HG02610 (cell line): Measurements from ENCODE around the gene OSBPL5.

Experiments
- ATAC-seq: cut with Tn5 transposase; IDR thresholded peaks from one replicate; pipeline ENCODE4 v1.9.1; 2021; ENCODE audit warnings: mild to moderate bottlenecking, moderate library complexity; ENCODE audit not compliant: unreplicated experiment

OSBPL5 gene, protein sequence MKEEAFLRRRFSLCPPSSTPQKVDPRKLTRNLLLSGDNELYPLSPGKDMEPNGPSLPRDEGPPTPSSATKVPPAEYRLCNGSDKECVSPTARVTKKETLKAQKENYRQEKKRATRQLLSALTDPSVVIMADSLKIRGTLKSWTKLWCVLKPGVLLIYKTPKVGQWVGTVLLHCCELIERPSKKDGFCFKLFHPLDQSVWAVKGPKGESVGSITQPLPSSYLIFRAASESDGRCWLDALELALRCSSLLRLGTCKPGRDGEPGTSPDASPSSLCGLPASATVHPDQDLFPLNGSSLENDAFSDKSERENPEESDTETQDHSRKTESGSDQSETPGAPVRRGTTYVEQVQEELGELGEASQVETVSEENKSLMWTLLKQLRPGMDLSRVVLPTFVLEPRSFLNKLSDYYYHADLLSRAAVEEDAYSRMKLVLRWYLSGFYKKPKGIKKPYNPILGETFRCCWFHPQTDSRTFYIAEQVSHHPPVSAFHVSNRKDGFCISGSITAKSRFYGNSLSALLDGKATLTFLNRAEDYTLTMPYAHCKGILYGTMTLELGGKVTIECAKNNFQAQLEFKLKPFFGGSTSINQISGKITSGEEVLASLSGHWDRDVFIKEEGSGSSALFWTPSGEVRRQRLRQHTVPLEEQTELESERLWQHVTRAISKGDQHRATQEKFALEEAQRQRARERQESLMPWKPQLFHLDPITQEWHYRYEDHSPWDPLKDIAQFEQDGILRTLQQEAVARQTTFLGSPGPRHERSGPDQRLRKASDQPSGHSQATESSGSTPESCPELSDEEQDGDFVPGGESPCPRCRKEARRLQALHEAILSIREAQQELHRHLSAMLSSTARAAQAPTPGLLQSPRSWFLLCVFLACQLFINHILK

DNA sequence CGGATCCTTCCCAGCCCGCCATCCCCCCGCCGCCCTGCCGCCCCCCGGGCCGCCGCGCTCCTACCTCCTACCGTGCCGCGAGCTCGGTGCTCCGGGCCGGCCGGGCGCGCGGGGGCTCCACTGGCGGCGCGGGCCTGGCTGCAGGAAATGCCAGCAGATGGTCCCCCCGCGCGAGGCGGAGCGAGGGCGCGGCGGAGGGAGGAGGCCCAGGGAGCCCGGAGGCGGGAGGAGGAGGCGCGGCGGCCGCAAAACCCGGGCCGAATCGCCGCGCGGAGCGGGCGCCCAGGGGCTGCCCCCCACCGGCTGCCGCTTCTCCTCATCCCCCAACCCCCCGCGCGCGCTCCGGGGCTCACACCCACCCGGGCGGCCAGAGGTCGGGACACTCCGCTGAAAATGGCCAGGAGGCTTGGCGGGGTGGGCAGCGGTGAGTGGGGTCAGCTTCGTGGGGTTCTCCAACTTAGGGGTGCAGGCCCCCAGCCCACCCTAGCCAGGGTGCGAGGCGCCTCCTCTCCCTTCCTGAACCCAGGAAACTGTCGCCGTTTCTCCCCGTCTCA is at the start of gene OSBPL5:
Gene OSBPL5, minus strand, starts transcription at position 159 of the 554 bp plus-strand sequence. CDS start 36,162 bp downstream, outside the sequence.
- ATAC-seq = no peak

DNA sequence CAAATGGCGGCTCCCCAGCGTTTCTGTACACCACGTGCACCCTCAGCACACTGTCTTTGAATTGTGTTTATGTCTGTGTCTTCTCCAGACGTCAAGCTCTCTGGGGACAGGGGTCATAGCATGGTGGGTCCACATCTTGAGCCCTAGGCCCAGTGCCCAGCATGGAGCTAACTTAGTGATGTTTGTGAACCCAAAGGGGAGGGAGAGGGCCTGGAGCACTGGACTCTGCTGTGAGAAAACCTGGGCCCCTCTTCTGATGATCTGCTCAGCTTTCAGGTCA is 49.2 kb upstream of the OSBPL5 start:
- ATAC-seq = no peak

DNA sequence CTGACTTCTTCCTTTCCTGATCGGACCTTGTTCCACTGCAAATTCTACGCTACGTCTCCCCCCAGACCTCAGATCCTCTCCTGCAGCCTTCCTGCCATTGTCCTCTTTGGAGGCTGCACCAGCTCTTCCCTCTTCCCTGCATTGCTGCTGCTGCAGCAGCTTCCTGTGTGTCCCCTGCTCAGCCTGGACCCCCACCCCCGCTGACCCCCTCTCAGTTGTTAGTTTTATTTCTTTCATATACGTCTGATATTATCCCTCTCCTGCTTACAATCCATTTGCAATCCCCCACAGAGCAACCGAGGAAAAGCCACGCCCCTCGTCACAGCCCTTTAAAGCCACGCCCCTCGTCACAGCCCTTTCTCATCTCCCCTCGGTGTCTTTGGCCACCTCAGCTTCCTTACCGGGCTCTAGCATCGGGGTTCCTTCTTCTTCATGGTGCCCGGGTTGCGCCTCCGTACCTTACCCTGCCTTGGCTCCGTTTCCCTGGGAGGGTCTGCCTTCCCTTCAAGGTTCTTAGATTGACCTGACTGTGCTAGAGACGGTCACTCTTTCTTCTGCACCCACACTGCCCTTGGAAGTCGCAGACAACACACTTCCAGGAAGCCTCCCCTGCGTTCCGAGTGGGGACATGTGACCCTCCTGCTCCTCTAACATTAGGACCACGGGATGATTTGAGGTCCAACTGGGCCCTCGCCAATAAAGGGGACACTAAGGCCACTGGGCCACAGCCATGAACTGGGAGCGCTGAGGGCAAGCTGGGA is 48.7 kb upstream of the OSBPL5 start:
- no peak for ATAC-seq

DNA sequence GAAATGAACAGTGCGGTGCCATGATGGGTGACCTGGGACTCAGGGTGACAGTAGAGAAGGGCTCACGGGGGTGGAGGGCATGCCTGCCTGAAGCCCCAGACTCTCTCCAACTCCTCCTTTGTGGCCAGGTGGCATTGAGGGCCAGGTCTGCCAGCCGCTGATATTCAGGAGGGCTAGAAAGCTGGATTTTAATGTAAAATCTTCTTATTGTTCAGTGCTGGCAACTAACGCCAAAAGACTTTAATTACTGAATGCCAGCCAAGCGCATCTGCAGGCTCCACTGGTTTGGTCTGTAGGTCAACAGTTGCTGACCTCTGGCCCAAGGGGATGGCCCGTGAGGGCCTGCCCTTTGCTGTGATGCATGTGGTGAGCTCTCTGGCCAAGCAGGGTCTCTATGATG is 43.2 kb upstream of the OSBPL5 start:
- no peak for ATAC-seq

DNA sequence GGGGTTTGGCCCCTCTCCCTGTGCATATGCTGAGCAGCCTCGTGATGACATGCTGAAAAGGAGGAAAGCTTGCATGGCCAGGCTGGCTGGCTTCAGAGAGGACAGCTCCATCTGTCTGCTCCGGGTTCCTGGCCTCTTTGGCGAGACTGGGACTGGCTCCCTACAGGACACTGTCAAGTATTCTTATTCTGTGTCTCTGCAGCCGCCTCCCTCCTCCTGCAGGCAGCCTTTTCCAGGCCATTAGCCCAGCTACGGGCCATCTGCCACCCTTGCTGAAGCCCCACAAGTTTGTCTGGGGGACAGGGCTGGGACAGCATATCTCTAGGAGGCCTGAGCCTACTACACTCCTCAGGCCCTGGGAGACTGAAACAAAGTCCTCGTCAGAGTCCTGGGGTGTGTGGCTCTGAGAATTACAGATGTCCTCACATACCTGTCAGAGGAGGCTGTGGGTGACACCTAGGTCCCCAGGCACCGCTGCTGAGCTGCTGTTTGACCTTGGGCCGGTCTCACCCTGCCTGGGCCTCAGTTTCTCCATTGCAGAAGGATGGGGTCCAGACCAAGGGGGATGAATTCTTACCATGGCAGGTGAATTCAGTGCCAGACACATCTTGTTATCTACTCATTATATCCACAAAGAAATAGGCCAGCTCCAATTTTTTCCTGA is 42.5 kb upstream of the OSBPL5 start:
- ATAC-seq = no peak

DNA sequence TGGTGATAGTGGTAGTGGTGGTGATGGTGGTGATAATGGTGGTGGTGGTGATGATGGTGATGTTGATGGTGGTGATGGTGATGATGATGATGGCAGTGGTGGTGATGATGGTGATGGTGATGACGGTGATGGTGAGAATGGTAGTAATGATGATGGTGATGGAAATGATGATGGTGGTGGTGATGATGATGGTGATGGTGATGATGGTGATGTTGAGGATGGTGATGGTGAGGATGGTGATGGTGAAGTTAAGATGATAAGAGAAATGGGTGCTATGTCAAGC is 41.8 kb upstream of the OSBPL5 start:
- no peak for ATAC-seq

DNA sequence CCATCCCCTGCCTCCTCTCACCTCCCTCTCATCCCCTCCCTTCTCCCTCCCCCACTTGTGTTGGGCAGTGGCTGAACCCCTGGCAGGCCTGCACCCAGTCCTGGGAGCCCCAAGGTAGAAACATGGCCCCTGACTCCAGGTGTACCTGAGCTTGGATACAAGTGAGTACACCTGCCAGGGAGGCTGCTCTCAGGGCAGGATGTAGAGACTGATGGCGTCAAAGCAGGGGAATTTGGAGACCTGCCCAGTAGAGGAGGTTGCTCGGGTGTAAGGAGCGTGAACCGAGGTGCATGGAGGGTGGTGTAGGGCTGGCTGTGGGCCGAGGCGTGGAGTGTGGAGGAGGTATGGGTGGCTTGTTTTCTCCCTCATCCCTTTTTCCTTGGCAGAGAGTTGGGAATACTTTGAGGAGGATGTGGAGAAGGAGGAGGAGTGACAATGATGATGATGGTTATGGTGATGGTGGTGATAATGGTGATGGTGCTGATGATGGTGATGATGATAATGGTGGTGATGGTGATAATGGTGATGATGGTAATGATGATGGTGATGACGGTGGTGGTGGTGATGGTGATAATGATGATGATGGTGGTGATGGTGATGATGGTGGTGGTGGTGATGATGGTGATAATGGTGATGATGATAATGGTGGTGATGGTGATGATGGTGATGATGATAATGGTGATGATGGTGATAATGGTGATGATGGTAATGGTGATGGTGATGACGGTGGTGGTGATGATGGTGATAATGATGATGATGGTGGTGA is 41.2 kb upstream of the OSBPL5 start:
- no peak for ATAC-seq

DNA sequence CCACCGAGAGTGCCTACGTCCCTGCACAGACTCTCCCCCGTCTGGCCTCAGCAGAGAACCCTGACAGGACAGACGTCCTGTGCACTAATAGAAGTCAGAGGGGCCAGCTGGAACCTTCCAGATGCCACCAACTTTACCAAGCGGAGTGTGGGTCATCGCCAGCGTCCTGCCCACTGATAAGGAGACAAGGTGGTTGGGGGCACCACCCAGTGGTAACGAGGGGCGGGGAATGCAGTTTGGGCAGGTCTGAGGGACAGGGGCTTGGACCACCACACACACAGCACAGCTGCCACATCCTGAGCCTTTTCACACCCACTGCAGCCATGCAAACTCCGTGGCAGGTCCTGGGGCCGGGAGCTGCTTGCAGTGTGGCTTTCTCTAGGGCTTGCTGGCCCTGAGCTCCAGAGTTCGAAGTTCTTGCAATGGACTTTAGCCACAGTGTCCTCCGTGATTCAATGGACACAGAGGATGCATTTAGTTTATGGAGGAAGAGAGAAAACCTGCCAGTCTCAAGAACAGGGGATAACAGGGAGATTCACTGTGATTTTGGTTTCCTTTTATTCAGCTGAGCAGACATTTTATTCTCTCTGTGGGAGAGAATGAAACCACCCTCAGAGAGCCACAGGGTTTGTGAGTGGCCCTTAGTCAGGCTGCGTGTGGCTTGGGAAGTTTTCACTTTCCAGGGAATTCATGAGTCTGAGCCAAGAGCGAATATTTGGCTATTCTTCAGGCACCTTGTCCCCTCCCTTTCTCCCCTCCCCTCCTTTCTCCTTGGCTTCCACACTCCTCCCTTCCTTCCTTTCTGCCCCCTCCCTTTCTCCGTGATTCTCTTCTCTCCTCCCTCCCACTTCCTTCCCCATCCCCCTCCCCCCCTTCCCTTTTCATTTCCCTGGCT is 40.4 kb upstream of the OSBPL5 start:
- ATAC-seq = no peak

DNA sequence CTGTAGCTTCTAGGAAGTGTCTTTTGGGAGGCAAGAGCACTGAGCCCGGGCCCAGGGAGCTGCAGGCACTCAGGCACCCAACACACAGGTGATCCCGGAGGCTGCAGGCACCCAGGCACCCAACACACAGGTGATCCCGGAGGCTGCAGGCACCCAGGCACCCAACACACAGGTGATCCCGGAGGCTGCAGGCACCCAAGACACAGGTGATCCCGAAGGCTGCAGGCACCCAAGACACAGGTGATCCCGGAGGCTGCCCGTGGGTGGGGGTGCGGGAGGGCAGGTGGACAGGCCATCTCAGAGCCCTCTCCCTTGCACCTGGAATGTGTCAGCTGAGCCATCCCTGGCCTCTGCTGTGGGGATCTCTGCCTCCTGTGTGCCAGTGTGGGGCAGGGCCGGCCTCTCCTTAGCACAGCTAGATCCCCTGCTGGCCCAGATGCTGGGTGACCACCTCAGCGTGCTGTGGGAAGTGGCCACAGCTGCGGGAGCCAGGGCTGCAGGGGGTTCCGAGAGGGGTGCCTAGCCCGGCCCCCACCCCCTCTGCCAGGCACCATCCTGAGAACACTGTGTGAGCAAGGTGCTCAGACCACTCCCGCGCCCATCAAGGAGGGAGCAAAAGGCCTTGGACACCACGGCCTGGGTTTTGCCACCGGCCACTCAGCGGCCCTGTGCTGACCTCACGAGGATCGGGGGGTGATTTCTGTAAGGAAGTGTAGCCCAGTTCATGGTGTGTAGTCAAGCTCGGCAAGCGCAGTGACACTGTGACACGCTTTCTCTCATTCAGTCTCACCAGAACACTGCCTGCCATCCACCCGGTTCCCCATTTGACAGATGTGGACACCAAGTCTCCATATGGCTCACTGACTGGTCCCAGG is 39.3 kb upstream of the OSBPL5 start:
- ATAC-seq = no peak

DNA sequence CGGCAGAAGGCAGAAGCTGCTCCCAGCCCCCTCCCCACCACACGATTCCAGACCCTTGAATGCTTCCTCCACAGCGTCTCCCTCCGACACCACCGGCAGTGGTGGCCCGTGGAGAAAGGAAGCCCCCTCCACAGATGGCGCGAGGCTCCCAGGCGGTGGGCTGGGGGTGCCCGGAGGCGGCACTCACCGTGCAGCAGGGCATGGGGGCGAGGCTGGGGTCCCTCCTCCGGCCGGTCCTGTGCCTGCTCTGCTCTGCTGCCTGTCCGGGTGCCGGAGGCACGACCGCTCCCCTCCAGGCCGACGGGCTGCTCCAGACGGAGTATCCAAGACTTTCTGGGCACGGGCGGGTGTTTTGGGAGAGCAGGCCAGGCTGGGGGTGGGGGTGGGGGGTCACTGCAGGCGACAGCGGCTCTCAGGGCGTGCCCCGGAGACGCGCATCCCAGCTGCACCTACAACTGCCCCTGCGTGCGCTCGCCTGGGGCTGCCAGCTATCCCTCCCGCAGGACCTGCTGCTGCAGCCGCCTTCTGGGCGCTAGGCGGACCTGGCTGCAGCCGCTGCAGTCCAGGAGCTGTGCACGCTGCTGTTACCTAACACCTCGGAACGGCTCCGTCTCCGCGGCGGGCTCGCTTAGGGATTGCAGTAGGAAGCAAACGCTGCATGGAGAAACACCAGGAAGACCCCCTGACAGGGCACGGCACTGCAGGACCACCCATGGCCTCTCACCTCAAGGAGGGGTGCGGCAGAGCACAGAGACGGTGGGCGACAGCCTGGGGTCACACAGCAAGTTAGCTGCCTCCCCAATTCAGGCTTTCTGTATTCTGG is 38.3 kb upstream of the OSBPL5 start:
- no peak for ATAC-seq

DNA sequence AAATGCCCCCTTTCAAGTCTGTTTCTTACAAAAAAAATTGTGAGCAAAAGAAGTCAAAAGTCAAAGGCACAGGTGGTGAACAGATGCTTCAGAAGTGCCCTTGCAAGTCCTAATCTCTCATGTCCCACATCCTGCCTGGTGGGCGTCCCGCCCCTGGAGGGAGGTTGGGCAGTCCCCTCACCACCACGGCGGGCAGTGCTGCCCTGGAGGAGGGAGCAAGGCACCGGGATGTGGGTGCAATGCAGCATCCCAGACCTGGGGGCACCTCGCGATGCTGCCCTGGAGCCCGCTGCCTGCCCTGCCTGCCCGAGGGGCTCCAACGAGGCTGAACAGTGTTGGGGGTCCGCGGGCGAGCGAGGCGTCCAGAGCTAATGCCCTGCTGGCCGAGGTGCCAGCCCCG is 37.6 kb upstream of the OSBPL5 start:
- ATAC-seq = no peak

DNA sequence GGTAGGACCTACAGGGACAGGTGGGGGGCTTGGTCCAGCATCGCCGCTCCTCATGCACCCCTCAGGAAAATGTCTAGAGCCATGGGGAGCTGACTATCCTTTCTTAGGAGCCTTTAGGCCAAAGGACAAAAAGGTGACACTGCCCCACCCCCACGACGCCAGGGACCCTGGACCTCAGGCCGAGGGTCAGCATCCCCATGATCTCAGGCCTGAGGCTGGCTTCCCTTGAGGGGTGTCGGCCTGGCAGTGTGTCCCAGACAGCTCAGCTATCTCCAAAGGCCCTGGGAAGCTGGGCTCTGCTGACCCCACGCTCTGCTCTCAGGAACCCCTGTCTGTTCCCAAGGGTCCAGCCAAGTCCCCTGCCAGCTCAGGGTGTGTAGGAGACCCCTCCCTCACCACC is 37.2 kb upstream of the OSBPL5 start:
- no peak for ATAC-seq

DNA sequence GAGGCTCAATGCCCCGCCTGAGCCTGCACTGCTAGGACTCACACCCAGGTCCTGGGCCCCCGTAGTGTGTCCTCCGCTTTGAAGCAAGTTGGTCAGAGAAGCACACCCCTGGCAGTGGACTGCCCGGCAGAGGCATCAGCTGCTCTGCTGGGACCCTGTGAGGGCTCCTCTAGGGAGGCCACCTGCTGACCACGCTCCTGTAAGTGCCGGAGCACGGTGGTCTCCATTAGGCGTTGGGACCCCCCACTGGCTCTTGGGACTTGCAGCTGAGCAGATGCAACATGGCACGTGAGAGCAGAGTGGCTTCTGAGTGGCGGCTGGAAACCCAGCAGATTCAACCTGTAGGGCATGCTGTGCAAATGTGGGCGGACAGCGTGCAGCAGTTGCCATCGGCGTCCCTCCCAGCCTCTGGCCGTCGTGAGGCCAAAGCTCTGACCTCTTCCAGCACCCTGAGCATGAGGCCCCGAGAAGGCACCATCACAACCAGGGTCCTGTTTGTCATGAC is 36.6 kb upstream of the OSBPL5 start:
- ATAC-seq = no peak

DNA sequence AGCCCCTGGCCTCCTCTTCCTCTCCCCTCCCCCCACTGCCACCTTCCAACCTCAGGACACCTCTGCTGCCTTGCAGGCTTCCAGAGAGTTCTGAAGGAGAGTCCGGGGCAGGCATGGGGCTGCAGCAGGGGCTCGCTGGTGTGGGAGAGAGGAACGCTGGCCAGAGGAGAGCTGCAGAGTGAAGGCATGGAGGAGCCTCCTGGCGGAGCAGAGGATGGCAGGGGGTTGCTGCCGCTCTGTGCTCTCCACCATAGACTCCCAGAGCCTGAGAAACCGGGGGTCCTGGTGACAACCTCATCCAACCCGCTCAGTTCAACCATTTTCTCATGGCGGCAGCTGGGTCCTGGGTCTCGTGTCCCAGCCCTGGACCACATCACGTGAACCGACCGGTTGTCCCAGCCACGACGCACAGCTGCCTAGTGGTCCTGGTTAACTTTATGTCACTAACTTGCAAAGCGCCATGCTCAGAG is 36.0 kb upstream of the OSBPL5 start:
- ATAC-seq = no peak

DNA sequence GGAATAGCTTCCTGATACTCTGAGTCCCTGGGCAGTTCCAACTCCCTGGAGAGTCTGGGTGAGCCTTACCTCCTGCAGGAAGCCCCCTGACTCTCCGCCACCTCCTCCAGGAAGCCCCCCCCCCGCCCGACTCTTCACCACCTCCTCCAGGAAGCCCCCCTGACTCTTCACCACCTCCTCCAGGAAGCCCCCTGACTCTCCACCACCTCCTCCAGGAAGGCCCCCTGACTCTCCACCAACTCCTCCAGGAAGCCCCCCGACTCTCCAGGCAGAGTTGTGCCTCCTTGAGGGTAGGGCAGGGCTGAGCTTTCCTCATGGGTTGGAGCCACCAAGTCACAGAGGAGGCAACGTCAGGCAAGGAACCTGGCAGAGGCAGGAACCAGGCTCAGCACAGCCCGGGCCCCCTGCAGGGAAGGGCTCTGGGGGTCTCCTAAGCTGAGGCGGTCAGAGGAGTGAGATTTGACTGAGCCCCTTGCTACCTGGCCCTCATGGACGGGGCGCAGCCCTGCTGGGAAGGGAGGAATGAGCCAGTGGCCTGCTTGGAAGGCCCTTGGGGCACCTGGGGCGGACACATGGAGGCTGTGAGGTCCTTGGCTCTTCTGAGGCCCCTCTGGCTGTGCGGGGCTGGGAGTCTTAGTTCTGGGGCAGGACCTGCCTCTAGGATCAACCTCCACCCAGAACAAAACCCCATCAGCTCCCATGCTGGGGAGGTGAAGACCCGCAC is 35.4 kb upstream of the OSBPL5 start:
- no peak for ATAC-seq

DNA sequence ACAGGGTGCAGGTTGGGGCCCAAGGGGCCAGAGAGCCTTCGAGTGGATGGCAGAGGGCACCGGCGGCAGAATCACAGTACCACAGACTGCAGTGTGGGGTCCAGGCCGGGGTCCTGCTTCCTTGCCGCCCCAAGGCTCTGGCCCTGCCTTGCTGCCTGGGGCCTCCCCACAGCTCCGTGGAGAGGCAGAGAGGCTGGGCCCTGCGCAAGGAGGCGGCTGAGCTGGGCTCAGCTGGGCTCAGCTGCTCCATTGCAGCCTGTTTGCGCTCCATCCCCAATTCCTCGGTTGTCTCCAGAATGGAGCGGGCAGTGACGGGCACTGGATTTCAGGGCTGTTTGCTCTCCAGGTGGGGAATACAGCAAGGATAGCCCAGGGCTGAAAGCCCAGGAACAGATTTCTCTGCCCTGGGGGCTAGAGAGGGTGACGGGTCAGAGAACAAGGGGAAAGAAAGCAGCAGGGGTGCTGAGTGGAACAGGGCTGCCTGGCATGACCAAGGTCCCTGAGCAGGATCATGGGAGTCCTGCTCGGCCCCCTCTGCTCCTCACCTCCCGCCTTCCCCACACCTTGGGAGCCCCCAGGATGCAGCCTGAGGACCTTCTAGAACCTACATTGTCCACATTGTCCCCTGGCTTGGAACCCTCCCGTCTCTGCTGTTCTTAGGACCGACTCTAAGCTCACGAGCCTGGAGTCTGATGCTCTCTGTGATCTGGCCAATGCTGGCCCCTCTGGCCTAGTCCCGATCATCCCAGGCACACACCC is 34.6 kb upstream of the OSBPL5 start:
- ATAC-seq = no peak
